ENCODE data around the gene DHX15.

Gene DHX15

DNA sequence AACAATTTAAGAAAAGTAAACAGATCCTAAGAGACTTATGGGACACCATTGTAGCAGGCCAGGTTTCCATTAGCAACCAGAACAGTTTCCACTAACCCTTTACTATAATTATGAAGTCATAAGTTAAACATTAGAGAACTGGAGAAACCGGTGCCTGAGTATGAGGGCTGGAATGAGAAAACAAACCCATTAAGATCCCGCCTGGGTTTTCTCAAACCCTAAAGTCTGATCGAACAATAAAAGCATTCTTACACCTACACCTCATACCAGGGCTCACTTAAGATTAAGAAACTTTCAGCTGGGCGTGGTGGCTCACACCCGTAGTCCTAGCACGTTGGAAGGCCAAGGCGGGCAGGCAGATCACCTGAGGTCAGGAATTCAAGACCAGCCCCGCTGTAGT lies 13.7 kb upstream of the DHX15 start:
- Histone ChIP-seq H3K4me3 (ENCODE audit: low read length) (no peak overlapping the region), H3F3A (ENCODE audit: control insufficient read depth, insufficient read depth) (no peaks in the 10 kb centered on the region), H3K4me1 (ENCODE audit: control insufficient read depth, low read length) (no peaks in the 10 kb centered on the region), H3K79me2 (ENCODE audit: control insufficient read depth, low read length) (no peaks in the 10 kb centered on the region), H3K27me3 (ENCODE audit: control insufficient read depth, low read length) (peaks cover 7% of the 10 kb centered on the region), H4K20me1 (ENCODE audit: control insufficient read depth, insufficient read depth, low read depth, low read length) (no peaks in the 10 kb centered on the region), H3K9me3 (ENCODE audit: control insufficient read depth, insufficient read depth, low read length) (peaks cover 8% of the 10 kb centered on the region), H3K4me2 (ENCODE audit: low read length) (no peak overlapping the region), H3K36me3 (ENCODE audit: control insufficient read depth, low read length) (no peaks in the 10 kb centered on the region), H3K9me2 (replicated peaks; ENCODE audit: control insufficient read depth, low read length) (no peaks in the 10 kb centered on the region), H3K27ac (ENCODE audit: low read depth, low read length) (no peak overlapping the region)
- TF ChIP-seq CTCF (IDR thresholded peaks at IDR 0.05; ENCODE audit: low read depth, low read length, poor library complexity, severe bottlenecking): no peak
- no peak for TF ChIP-seq EZH2phosphoT487 (IDR thresholded peaks at IDR 0.05; ENCODE audit: borderline replicate concordance, low read length)

GRCh38 chr4:24595659-24596058 lies 11.3 kb upstream of the DHX15 start:
- Histone ChIP-seq H3F3A (ENCODE audit: control insufficient read depth, insufficient read depth) (no peaks in the 10 kb centered on the region), H3K79me2 (ENCODE audit: control insufficient read depth, low read length) (no peaks in the 10 kb centered on the region), H3K27me3 (ENCODE audit: control insufficient read depth, low read length) (0 out of 2 replicates have a peak, but pooled peaks cover 3% of the 10 kb centered on the region), H3K4me1 (ENCODE audit: control insufficient read depth, low read length) (no peaks in the 10 kb centered on the region), H3K36me3 (ENCODE audit: control insufficient read depth, low read length) (no peaks in the 10 kb centered on the region), H3K9me2 (replicated peaks; ENCODE audit: control insufficient read depth, low read length) (no peaks in the 10 kb centered on the region), H3K4me2 (ENCODE audit: low read length) (no peak overlapping the region), H3K4me3 (ENCODE audit: low read length) (no peak overlapping the region), H4K20me1 (ENCODE audit: control insufficient read depth, insufficient read depth, low read depth, low read length) (no peaks in the 10 kb centered on the region), H3K9me3 (ENCODE audit: control insufficient read depth, insufficient read depth, low read length) (peaks cover 16% of the 10 kb centered on the region), H3K27ac (ENCODE audit: low read depth, low read length) (no peak overlapping the region)
- TF ChIP-seq CTCF (IDR thresholded peaks at IDR 0.05; ENCODE audit: low read depth, low read length, poor library complexity, severe bottlenecking) (no peak), EZH2phosphoT487 (IDR thresholded peaks at IDR 0.05; ENCODE audit: borderline replicate concordance, low read length) (no peak)

DNA sequence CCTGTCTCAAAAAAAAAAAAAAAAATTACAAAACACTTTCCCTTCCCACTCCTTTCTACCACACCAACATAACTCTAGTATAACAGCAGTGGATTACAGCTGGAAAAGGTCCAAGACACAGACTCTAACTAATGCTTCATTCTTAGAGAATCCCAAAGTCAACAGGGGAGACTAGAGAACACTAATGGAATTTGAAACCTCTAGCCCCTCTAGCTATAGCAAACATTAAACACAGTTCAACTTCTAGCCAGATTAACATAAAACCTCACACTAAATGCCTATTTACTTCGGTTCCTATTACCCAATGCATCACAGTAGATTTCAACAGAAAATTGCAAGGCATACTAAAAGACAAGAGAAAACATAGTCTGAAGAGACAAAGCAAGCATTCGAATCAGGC lies 10.5 kb upstream of the DHX15 start:
- Histone ChIP-seq H3K4me1 (ENCODE audit: control insufficient read depth, low read length) (no peaks in the 10 kb centered on the region), H3K4me2 (ENCODE audit: low read length) (no peak overlapping the region), H3K9me2 (replicated peaks; ENCODE audit: control insufficient read depth, low read length) (no peaks in the 10 kb centered on the region), H3F3A (ENCODE audit: control insufficient read depth, insufficient read depth) (no peaks in the 10 kb centered on the region), H3K36me3 (ENCODE audit: control insufficient read depth, low read length) (no peaks in the 10 kb centered on the region), H4K20me1 (ENCODE audit: control insufficient read depth, insufficient read depth, low read depth, low read length) (no peaks in the 10 kb centered on the region), H3K27ac (ENCODE audit: low read depth, low read length) (no peak overlapping the region), H3K9me3 (ENCODE audit: control insufficient read depth, insufficient read depth, low read length) (peaks cover 20% of the 10 kb centered on the region), H3K4me3 (ENCODE audit: low read length) (no peak overlapping the region), H3K79me2 (ENCODE audit: control insufficient read depth, low read length) (no peaks in the 10 kb centered on the region), H3K27me3 (ENCODE audit: control insufficient read depth, low read length) (0 out of 2 replicates have a peak, but pooled peaks cover 3% of the 10 kb centered on the region)
- TF ChIP-seq EZH2phosphoT487 (IDR thresholded peaks at IDR 0.05; ENCODE audit: borderline replicate concordance, low read length): no peak
- TF ChIP-seq CTCF (IDR thresholded peaks at IDR 0.05; ENCODE audit: low read depth, low read length, poor library complexity, severe bottlenecking): no peak
